22Rv1 (cell line): ENCODE data around the gene NHLRC2.

Experiments
- H3K27ac ChIP-seq: fragments of 450-650 bp; 2 replicates; pipeline ENCODE4 v1.5.1; 2017
- CTCF ChIP-seq: fragments of 450-650 bp; IDR thresholded peaks from 2 replicates; pipeline ENCODE4 v1.5.1; 2017; ENCODE audit warnings: mild to moderate bottlenecking
- ZFX ChIP-seq: fragments of 450-650 bp; IDR thresholded peaks from 2 replicates; pipeline ENCODE4 v1.6.1; 2017; ENCODE audit warnings: antibody characterized with exemption, borderline replicate concordance

Gene NHLRC2

GRCh38 chr10:113882240-113882639, 27.8 kb downstream of the NHLRC2 start:
- H3K27ac ChIP-seq, result no peak overlapping the region
- TF ChIP-seq CTCF (no peak), ZFX (no peak)

DNA sequence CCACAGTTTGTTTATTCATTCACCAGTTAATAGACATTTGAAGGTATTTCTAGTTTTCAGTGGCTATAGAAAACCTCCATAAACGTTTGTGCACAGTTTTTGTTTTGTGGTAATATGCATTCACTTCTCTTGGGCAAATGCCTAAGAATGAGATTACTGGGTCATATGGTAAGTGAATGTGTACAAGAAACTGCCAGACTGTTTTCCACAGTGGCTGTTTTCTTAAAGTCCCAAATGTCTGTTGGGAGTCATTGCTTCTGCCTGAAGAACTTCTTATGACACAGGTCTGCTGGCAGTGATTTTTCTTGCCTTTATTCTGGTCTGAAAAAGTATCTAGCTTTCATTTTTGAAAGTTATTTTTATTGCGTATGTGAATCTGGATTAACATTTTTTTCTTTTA, 35.5 kb downstream of the NHLRC2 start:
- TF ChIP-seq CTCF, result no peak
- no peak overlapping the region for H3K27ac ChIP-seq

GRCh38 chr10:113890769-113891168, 36.3 kb downstream of the NHLRC2 start:
- no peak for TF ChIP-seq ZFX
- no peak for TF ChIP-seq CTCF
- H3K27ac ChIP-seq, result no peak overlapping the region

- no peak overlapping the region for H3K27ac ChIP-seq
- TF ChIP-seq CTCF (no peak), ZFX (no peak)
These were observed 37.0 kb downstream of the NHLRC2 start for GRCh38 chr10:113891476-113891875.

DNA sequence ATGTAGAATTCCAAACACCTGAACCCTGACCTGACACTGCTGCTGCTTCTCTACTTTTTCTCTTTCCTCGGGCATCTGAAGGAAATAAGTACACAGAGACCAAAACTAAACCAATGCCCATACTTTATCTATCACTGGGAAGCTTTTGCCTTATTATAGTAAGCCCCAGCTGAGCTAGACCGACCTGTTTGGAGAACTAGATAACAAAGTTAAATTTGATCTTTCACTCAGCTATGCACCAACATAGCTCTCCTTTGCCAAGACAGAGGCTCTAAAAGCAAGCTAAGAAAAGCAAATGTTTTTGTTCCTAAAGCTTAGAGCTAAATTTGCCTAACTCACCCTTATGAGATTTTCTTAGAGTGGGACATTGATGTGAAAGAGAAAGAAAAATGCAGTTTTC, 39.1 kb downstream of the NHLRC2 start:
- no peak overlapping the region for H3K27ac ChIP-seq

GRCh38 chr10:113894581-113894980, 40.1 kb downstream of the NHLRC2 start:
- H3K27ac ChIP-seq, result no peak overlapping the region
- TF ChIP-seq CTCF (no peak), ZFX (no peak)

More for the DNA sequence above, 39.1 kb downstream of the NHLRC2 start:
- no peak for TF ChIP-seq CTCF
- no peak for TF ChIP-seq ZFX

- no peak for TF ChIP-seq CTCF
- H3K27ac ChIP-seq, result no peak overlapping the region
These were observed 40.6 kb downstream of the NHLRC2 start for GRCh38 chr10:113895018-113895417.
